Lung (tissue), 12 donors: ENCODE data around the gene IGF2. TPM values are rescaled to one million over a fixed set of nuclear protein-coding genes. Genes with fewer than 3 reads are reported as not detected.

Source experiments
- ATAC-seq: fragments of 200-7000 bp; cut with Tn5 transposase; one replicate; pipeline ENCODE4 v1.9.1; 2020; ENCODE audit warnings: moderate number of reproducible peaks; ENCODE audit not compliant: insufficient read depth, low FRiP score
- DNase-seq, 3 donors: peaks; one replicate each; pipeline ENCODE4 v3.0.0-alpha.2; 2013 to 2017
- H3K27ac ChIP-seq, 2 donors: one replicate each; pipeline ENCODE4 v1.5.1; 2013; ENCODE audit warnings: mild to moderate bottlenecking in 2 of 2, moderate library complexity in 2 of 2, control low read depth in 1 of 2, inconsistent platforms in 1 of 2, low read depth in 1 of 2, low read length in 1 of 2
- H3K27me3 ChIP-seq, 3 donors: one replicate each; pipeline ENCODE4 v1.5.1; 2013; ENCODE audit warnings: low read length in 2 of 3; ENCODE audit not compliant: control insufficient read depth in 3 of 3, insufficient read depth in 3 of 3
- H3K36me3 ChIP-seq, 4 donors: one replicate each; pipeline ENCODE4 v1.5.1; 2013; ENCODE audit warnings: low read length in 4 of 4, mild to moderate bottlenecking in 1 of 4, moderate library complexity in 1 of 4; ENCODE audit not compliant: control insufficient read depth in 4 of 4, insufficient read depth in 4 of 4
- H3K4me1 ChIP-seq, 5 donors: one replicate each; pipeline ENCODE4 v1.5.1; 2013; ENCODE audit warnings: low read length in 5 of 5, mild to moderate bottlenecking in 2 of 5, moderate library complexity in 1 of 5; ENCODE audit not compliant: control insufficient read depth in 5 of 5, insufficient read depth in 5 of 5
- H3K4me3 ChIP-seq: one replicate; pipeline ENCODE4 v1.5.1; 2013; ENCODE audit warnings: mild to moderate bottlenecking, control low read depth, moderate library complexity
- H3K9ac ChIP-seq, 2 donors: one replicate each; pipeline ENCODE4 v1.5.1; 2013; ENCODE audit warnings: low read length in 2 of 2, control low read depth in 1 of 2; ENCODE audit not compliant: insufficient read depth in 1 of 2
- H3K9me3 ChIP-seq, 4 donors: one replicate each; pipeline ENCODE4 v1.5.1; 2013; ENCODE audit warnings: low read length in 3 of 4, mild to moderate bottlenecking in 1 of 4, moderate library complexity in 1 of 4; ENCODE audit not compliant: control insufficient read depth in 4 of 4, insufficient read depth in 3 of 4
- WGBS, 2 donors: extraction: QIAGEN DNeasy Blood & Tissue Kit; methylation state at CpG; one replicate each; pipeline ENCODE4 v1.1.7; 2013; 5-methylcytosine and 5-hydroxymethylcytosine counted together
- polyA plus RNA-seq, 2 donors: library from polyadenylated mRNA; stranded (reverse); fragments of 200-250 nt; gene quantifications; one replicate each; pipeline ENCODE4 v1.2.1, GENCODE V29; 2013
- total RNA-seq, 2 donors: library from RNA; depleted of rRNA in 1 of 2; stranded (reverse); fragments of >200 nt in 1 of 2; gene quantifications; one replicate each; pipeline ENCODE4 v1.2.1, GENCODE V29; 2014 to 2021
- TF ChIP-seq, protein P1 (sequence below): IDR thresholded peaks from 2 replicates; pipeline ENCODE4 v1.5.1; 2012; ENCODE audit warnings: mild to moderate bottlenecking; ENCODE audit errors: control extremely low read depth, extremely low read depth
- donor health status: control.
- donor health status: control.
- donor health status: Bipolar disorder and iron deficiency.
- donor health status: healthy.
- donor health status: DM: yes; HTN: yes; CAD: no.

The IGF2 gene
- total and polyA plus RNA-seq, 4 donors: 2.9 to 87.7 (median 15.6) TPM

DNA sequence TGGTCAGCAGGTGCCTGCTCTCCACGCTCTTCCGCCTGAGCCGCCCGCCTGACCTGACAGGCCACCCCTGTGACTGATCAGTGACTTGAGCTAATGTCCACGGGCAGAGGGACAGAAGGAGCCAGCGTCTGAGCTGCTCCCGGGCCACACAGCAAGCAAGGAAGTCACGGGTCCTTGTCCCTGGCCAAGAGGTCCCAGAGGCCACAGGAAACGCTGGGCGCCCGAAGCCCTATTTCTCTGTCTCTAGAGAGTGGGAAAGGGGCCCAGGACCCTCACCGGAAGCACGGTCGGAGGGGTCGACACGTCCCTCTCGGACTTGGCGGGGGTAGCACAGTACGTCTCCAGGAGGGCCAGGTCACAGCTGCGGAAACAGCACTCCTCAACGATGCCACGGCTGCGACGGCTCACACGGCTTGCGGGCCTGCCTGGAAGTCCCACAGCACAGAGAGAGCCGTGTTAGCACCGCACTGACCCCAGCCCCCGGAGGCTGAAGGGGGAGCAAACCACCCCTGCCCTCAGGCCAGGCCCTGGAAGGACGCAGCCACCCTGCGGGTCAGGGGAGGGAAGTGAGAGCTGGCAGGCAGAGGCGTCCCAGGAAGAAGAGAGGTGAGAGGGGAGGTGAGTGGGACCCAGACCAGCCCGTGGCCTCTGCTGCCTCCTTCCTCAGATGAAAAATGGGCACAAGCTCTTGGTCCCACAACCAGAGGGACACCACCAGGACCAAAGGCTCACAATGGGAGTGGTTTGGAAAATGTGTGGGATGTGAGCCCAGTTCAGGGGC lies 5.8 kb downstream of the IGF2 start:
- peaks cover 0 to 4% (median 0%) of the 10 kb centered on the region in 4 donors for H3K36me3 ChIP-seq
- 53 to 58% methylated on average over 33 of the region's 33 CpGs for WGBS, 2 donors
- no peak overlapping the region for H3K27ac ChIP-seq
- H3K4me1 ChIP-seq: peaks cover 0 to 41% (median 6%) of the 10 kb centered on the region in 5 donors
- no peaks in the 10 kb centered on the region for H3K9me3 ChIP-seq
- ATAC-seq (no peak), DNase-seq (no peak)
- H3K4me3 ChIP-seq: no peak overlapping the region
- H3K9ac ChIP-seq: no peak overlapping the region
- TF ChIP-seq, protein P1, sequence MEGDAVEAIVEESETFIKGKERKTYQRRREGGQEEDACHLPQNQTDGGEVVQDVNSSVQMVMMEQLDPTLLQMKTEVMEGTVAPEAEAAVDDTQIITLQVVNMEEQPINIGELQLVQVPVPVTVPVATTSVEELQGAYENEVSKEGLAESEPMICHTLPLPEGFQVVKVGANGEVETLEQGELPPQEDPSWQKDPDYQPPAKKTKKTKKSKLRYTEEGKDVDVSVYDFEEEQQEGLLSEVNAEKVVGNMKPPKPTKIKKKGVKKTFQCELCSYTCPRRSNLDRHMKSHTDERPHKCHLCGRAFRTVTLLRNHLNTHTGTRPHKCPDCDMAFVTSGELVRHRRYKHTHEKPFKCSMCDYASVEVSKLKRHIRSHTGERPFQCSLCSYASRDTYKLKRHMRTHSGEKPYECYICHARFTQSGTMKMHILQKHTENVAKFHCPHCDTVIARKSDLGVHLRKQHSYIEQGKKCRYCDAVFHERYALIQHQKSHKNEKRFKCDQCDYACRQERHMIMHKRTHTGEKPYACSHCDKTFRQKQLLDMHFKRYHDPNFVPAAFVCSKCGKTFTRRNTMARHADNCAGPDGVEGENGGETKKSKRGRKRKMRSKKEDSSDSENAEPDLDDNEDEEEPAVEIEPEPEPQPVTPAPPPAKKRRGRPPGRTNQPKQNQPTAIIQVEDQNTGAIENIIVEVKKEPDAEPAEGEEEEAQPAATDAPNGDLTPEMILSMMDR: no peak
- peaks cover 0 to 27% (median 6%) of the 10 kb centered on the region in 3 donors for H3K27me3 ChIP-seq

DNA sequence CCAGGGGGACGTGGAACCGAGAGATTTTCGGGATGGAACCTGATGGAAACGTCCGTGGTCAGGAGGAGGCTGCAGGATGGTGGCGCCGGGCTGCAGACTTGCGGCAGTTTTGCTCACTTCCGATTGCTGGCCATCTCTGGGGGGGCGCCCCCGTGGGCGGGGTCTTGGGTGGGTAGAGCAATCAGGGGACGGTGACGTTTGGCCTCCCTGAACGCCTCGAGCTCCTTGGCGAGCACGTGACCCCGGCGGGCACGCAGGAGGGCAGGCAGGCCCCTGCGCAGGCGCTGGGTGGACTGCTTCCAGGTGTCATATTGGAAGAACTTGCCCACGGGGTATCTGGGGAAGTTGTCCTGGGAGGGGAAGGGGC lies 6.3 kb downstream of the IGF2 start:
- Histone ChIP-seq H3K9ac (no peak overlapping the region), H3K27me3 (peaks cover 0 to 24% (median 6%) of the 10 kb centered on the region in 3 donors), H3K4me3 (no peak overlapping the region), H3K9me3 (no peaks in the 10 kb centered on the region), H3K36me3 (peaks cover 0 to 4% (median 0%) of the 10 kb centered on the region in 4 donors), H3K4me1 (peaks cover 0 to 41% (median 6%) of the 10 kb centered on the region in 5 donors), H3K27ac (no peak overlapping the region)
- 50 to 61% methylated on average over 24 of the region's 24 CpGs for WGBS, 2 donors
- DNase-seq: no peak
- ATAC-seq: no peak
- TF ChIP-seq, protein P1: no peak

DNA sequence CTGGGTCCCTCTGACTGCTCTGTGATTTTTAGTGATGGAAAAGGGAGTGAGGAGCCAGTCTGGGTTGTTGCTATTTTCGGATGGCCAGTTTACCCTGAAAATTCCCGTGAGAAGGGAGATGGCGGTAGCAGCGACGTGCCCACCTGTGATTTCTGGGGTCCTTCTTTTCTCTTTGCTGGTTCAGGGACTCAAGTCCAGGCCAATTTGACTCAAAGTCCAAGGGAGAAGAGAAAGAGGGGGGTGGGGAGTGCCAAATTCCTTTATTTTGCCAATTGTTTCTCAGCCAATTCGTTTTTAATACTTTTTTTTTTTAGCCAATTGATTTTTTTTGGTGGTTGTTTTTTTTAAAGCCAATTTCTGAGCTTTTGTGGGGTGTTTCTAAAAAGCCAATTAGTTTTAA lies 6.9 kb downstream of the IGF2 start:
- TF ChIP-seq, protein P1: no peak
- Histone ChIP-seq H3K27me3 (peaks cover 0 to 22% (median 6%) of the 10 kb centered on the region in 3 donors), H3K36me3 (peaks cover 0 to 4% (median 0%) of the 10 kb centered on the region in 4 donors), H3K4me3 (no peak overlapping the region), H3K27ac (no peak overlapping the region), H3K9ac (no peak overlapping the region), H3K4me1 (peaks cover 0 to 41% (median 6%) of the 10 kb centered on the region in 5 donors), H3K9me3 (no peaks in the 10 kb centered on the region)
- DNase-seq (peak in 2 of 3 donors; percentile 74 to 79), ATAC-seq (no peak)
- WGBS, 2 donors: 73 to 74% methylated on average over 6 of the region's 6 CpGs
